Non-pigmented ciliary epithelial cell (primary cell): ENCODE data around the gene ZMYM2.
"Not testable (repeated sequence)": the region's sequence is repeated elsewhere in the genome, so short reads cannot be mapped to it uniquely, and the experiment has no call there.

Experiments
- DNase-seq: peaks from one replicate; pipeline ENCODE4 v3.0.0-alpha.2; 2010; ENCODE audit warnings: low read depth

Gene ZMYM2

GRCh38 chr13:19982447-19983043 lies 24.0 kb downstream of the ZMYM2 start:
- no peak for DNase-seq

GRCh38 chr13:19984430-19985218 lies 26.1 kb downstream of the ZMYM2 start:
- DNase-seq = no peak

- DNase-seq = no peak
Observed at GRCh38 chr13:19985219-19985556, 26.7 kb downstream of the ZMYM2 start.

- no peak for DNase-seq
Observed at GRCh38 chr13:19991531-19991930, 33.0 kb downstream of the ZMYM2 start.

GRCh38 chr13:19993024-19993423 lies 34.5 kb downstream of the ZMYM2 start:
- DNase-seq = no peak

- no peak for DNase-seq
Observed at GRCh38 chr13:19998960-19999359, 40.4 kb downstream of the ZMYM2 start.

GRCh38 chr13:20000062-20000552 lies 41.6 kb downstream of the ZMYM2 start:
- no peak for DNase-seq

GRCh38 chr13:20001366-20002190 lies 43.1 kb downstream of the ZMYM2 start:
- no peak for DNase-seq

GRCh38 chr13:20002787-20003186 lies 44.3 kb downstream of the ZMYM2 start:
- no peak for DNase-seq

- DNase-seq = peak; percentile 19
Observed at GRCh38 chr13:20006206-20006605, 47.7 kb downstream of the ZMYM2 start.

GRCh38 chr13:20015763-20016162 lies 57.2 kb downstream of the ZMYM2 start:
- no peak for DNase-seq

- DNase-seq = no peak
Observed at GRCh38 chr13:20016649-20017364, 58.3 kb downstream of the ZMYM2 start.

- DNase-seq = no peak
Observed at GRCh38 chr13:20017365-20017711, 58.8 kb downstream of the ZMYM2 start.

GRCh38 chr13:20019043-20019442 lies 60.5 kb downstream of the ZMYM2 start:
- DNase-seq = no peak

GRCh38 chr13:20024702-20025101 lies 66.2 kb downstream of the ZMYM2 start:
- DNase-seq = no peak

GRCh38 chr13:20028953-20029352 lies 70.4 kb downstream of the ZMYM2 start:
- DNase-seq = no peak

- no peak for DNase-seq
Observed at GRCh38 chr13:20033486-20033885, 75.0 kb downstream of the ZMYM2 start.

- no peak for DNase-seq
Observed at GRCh38 chr13:20035130-20035529, 76.6 kb downstream of the ZMYM2 start.

- no peak for DNase-seq
Observed at GRCh38 chr13:20037908-20038307, 79.4 kb downstream of the ZMYM2 start.

- not testable (repeated sequence) for DNase-seq
Observed at GRCh38 chr13:20042603-20043002, 84.1 kb downstream of the ZMYM2 start.

GRCh38 chr13:20043207-20043925 lies 84.8 kb downstream of the ZMYM2 start:
- DNase-seq = no peak

- no peak for DNase-seq
Observed at GRCh38 chr13:20044086-20044485, 85.6 kb downstream of the ZMYM2 start.
